GM23248 (cell line): ENCODE data around the gene MYBPC1. TPM values are rescaled to one million over a fixed set of nuclear protein-coding genes. Genes with fewer than 3 reads are reported as not detected.
"Not testable (repeated sequence)": the region's sequence is repeated elsewhere in the genome, so short reads cannot be mapped to it uniquely, and the experiment has no call there.

Source experiments
- DNase-seq: peaks from one replicate; pipeline ENCODE4 v3.0.0-alpha.2; 2015
- H2AFZ ChIP-seq: fragments of 200-600 bp; sonication (generic); 2 replicates; pipeline ENCODE4 v1.6.1; 2016; ENCODE audit warnings: antibody characterized with exemption
- H3F3A ChIP-seq: fragments of 200-600 bp; sonication (generic); 2 replicates; pipeline ENCODE4 v1.6.1; 2016; ENCODE audit warnings: mild to moderate bottlenecking, antibody characterized with exemption, mixed run types; ENCODE audit not compliant: insufficient read depth
- H3K27ac ChIP-seq: fragments of 200-600 bp; sonication (generic); 2 replicates; pipeline ENCODE4 v1.5.1; 2016; ENCODE audit warnings: mild to moderate bottlenecking
- H3K27me3 ChIP-seq: fragments of 200-600 bp; sonication (generic); replicated peaks from 2 replicates; pipeline ENCODE4 v1.6.1; 2016; ENCODE audit warnings: mild to moderate bottlenecking; ENCODE audit not compliant: insufficient read depth
- H3K36me3 ChIP-seq: fragments of 200-600 bp; sonication (generic); 2 replicates; pipeline ENCODE4 v1.6.1; 2016; ENCODE audit warnings: low read depth, mild to moderate bottlenecking
- H3K4me1 ChIP-seq: fragments of 200-600 bp; sonication (generic); 2 replicates; pipeline ENCODE4 v1.6.1; 2016; ENCODE audit warnings: mild to moderate bottlenecking; ENCODE audit not compliant: insufficient read depth
- H3K4me2 ChIP-seq: fragments of 200-600 bp; sonication (generic); one replicate; pipeline ENCODE4 v1.6.1; 2016; ENCODE audit warnings: mild to moderate bottlenecking; ENCODE audit not compliant: unreplicated experiment
- H3K4me3 ChIP-seq: fragments of 200-600 bp; sonication (generic); 2 replicates; pipeline ENCODE4 v1.5.1; 2016; ENCODE audit warnings: mild to moderate bottlenecking
- H3K79me2 ChIP-seq: fragments of 200-600 bp; sonication (generic); 2 replicates; pipeline ENCODE4 v1.6.1; 2016; ENCODE audit warnings: mild to moderate bottlenecking; ENCODE audit not compliant: insufficient read depth
- H3K9ac ChIP-seq: fragments of 200-600 bp; sonication (generic); 2 replicates; pipeline ENCODE4 v1.6.1; 2016; ENCODE audit warnings: mild to moderate bottlenecking
- H3K9me2 ChIP-seq: fragments of 200-600 bp; sonication (generic); 2 replicates; pipeline ENCODE4 v1.6.1; 2016; ENCODE audit warnings: mixed run types, mild to moderate bottlenecking, moderate library complexity; ENCODE audit not compliant: insufficient read depth
- H3K9me3 ChIP-seq: fragments of 200-600 bp; sonication (generic); one replicate; pipeline ENCODE4 v1.6.1; 2017; ENCODE audit warnings: low read depth
- H4K20me1 ChIP-seq: fragments of 200-600 bp; sonication (generic); 2 replicates; pipeline ENCODE4 v1.6.0; 2016; ENCODE audit not compliant: insufficient read depth
- EZH2 ChIP-seq: fragments of 200-600 bp; sonication (generic); IDR thresholded peaks from 2 replicates; pipeline ENCODE4 v1.6.1; 2018; ENCODE audit warnings: antibody characterized with exemption, mild to moderate bottlenecking; ENCODE audit not compliant: insufficient read depth, poor library complexity, severe bottlenecking
- EZH2phosphoT487 ChIP-seq: fragments of 200-600 bp; sonication (generic); IDR thresholded peaks from 2 replicates; pipeline ENCODE4 v1.6.1; 2018; ENCODE audit warnings: antibody characterized with exemption, moderate library complexity, mild to moderate bottlenecking, low read depth; ENCODE audit not compliant: insufficient read depth
- WGBS, 2 experiments: methylation state at CpG; one replicate each; pipeline ENCODE4 v1.1.6; 2015 to 2017; ENCODE audit warnings: low lambda C conversion rate in 2 of 2, low coverage in 1 of 2; ENCODE audit errors: missing lambda C conversion rate in 2 of 2; 5-methylcytosine and 5-hydroxymethylcytosine counted together
- in situ Hi-C: fragments of 300-500 bp; cut with MboI; formaldehyde crosslinking; loops from 2 replicates; pipeline ENCODE4 v1.15.0; 2020
- polyA plus RNA-seq: library from polyadenylated mRNA; unstranded; fragments of >200 nt; fragmentation: Nextera tagmentation; extraction: Ambion mirVana; gene quantifications from 2 replicates; pipeline ENCODE4 v1.2.1, GENCODE V29; 2016
- small RNA-seq: library from RNA; depleted of rRNA; stranded (forward); fragments of <200 nt; gene quantifications from one replicate; pipeline ENCODE3, GENCODE V24; 2014; ENCODE audit warnings: low read depth, low replicate concordance
- total RNA-seq: library from RNA; depleted of rRNA; stranded (reverse); fragments of >200 nt; shearing (Covaris generic); gene quantifications from 2 replicates; pipeline ENCODE4 v1.2.3, GENCODE V29; 2014; rRNA removed

The MYBPC1 gene
- total and polyA plus RNA-seq, 2 experiments from 2014 or later, result not detected

DNA sequence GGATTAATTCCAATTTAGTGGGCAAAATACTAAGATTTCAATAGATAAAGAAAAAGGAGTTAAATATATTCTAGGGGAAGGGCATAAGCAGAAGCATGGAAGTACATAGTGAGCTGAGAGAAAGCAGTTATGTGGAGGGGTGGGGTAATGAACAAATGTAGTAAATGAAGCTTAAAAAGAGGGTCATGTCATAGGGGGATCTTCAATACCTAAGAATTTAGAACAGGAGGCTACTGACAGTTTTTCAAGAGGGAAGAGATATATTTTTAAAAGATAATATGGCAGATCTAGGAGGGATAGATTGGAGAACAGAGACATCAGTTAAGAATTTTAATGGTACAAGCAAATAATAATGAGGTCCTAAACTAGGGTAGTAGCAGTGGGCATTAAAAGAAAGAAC lies 135.1 kb downstream of the MYBPC1 start:
- no peaks in the 10 kb centered on the region for H3K9me3 ChIP-seq
- H3K27ac ChIP-seq, result no peak overlapping the region
- in situ Hi-C loops, result no loop called here
- no peak for DNase-seq
- no peaks in the 10 kb centered on the region for H4K20me1 ChIP-seq
- H3K4me1 ChIP-seq, result no peaks in the 10 kb centered on the region
- H3K4me2 ChIP-seq, result no peak overlapping the region
- no peak overlapping the region for H3K4me3 ChIP-seq
- H3K9ac ChIP-seq, result no peak overlapping the region
- H3K36me3 ChIP-seq, result peaks cover 32% of the 10 kb centered on the region
- no peaks in the 10 kb centered on the region for H3K27me3 ChIP-seq
- TF ChIP-seq EZH2phosphoT487, result no peak
- no peak for TF ChIP-seq EZH2
- H2AFZ ChIP-seq, result no peak overlapping the region
- no peaks in the 10 kb centered on the region for H3F3A ChIP-seq
- H3K9me2 ChIP-seq, result no peaks in the 10 kb centered on the region
- H3K79me2 ChIP-seq, result no peaks in the 10 kb centered on the region

DNA sequence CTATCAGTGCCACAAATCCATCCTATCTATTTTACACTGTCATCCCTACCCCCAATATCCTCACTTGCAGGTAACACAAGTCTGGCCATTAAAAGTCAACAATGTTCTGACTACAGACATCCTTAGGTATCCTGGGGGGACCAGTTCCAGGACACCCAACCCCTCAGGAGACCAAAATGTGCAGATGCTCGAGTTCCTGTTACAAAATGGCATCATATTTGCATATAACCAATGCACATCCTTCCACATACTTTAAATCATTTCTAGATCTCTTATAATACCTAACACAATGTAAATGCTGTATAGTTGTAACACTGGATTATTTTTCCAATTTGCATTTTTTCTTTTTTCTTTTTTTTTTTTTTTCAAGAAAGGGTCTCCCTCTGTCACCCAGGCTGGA lies 137.5 kb downstream of the MYBPC1 start:
- no peaks in the 10 kb centered on the region for H3K9me2 ChIP-seq
- H3K36me3 ChIP-seq, result peaks cover 24% of the 10 kb centered on the region
- H3K27me3 ChIP-seq, result no peaks in the 10 kb centered on the region
- H3K4me2 ChIP-seq, result no peak overlapping the region
- H3K4me3 ChIP-seq, result no peak overlapping the region
- no peak overlapping the region for H3K27ac ChIP-seq
- in situ Hi-C loops, result no loop called here
- DNase-seq, result no peak
- no peaks in the 10 kb centered on the region for H3F3A ChIP-seq
- no peaks in the 10 kb centered on the region for H3K4me1 ChIP-seq
- H3K9ac ChIP-seq, result no peak overlapping the region
- no peaks in the 10 kb centered on the region for H4K20me1 ChIP-seq
- 100% methylated on average over 1 of the region's 1 CpG for WGBS, 2 experiments
- H3K79me2 ChIP-seq, result no peaks in the 10 kb centered on the region
- no peak overlapping the region for H2AFZ ChIP-seq
- no peak for TF ChIP-seq EZH2phosphoT487
- no peak for TF ChIP-seq EZH2
- no peaks in the 10 kb centered on the region for H3K9me3 ChIP-seq

- Histone ChIP-seq H3K79me2 (no peaks in the 10 kb centered on the region), H2AFZ (no peak overlapping the region), H3K27me3 (no peaks in the 10 kb centered on the region), H3K9me3 (no peaks in the 10 kb centered on the region), H4K20me1 (no peaks in the 10 kb centered on the region), H3K27ac (no peak overlapping the region), H3F3A (no peaks in the 10 kb centered on the region), H3K4me2 (no peak overlapping the region), H3K36me3 (peaks cover 21% of the 10 kb centered on the region), H3K9ac (no peak overlapping the region), H3K4me1 (no peaks in the 10 kb centered on the region), H3K9me2 (no peaks in the 10 kb centered on the region), H3K4me3 (no peak overlapping the region)
- DNase-seq, result no peak
- TF ChIP-seq EZH2phosphoT487 (no peak), EZH2 (no peak)
- in situ Hi-C loops, result no loop called here
- 98 to 99% methylated on average over 2 of the region's 2 CpGs for WGBS, 2 experiments
These were observed 138.4 kb downstream of the MYBPC1 start for GRCh38 chr12:101733166-101733565.

GRCh38 chr12:101734482-101734881 lies 139.7 kb downstream of the MYBPC1 start:
- H3K27me3 ChIP-seq, H3K9ac ChIP-seq, in situ Hi-C loops, H2AFZ ChIP-seq, H3K27ac ChIP-seq, H3K4me3 ChIP-seq, H3K9me2 ChIP-seq, H3K79me2 ChIP-seq, H3K9me3 ChIP-seq, DNase-seq, H4K20me1 ChIP-seq, H3F3A ChIP-seq, H3K4me1 ChIP-seq, H3K4me2 ChIP-seq: not testable (repeated sequence)
- H3K36me3 ChIP-seq, result peaks cover 11% of the 10 kb centered on the region
- 97 to 98% methylated on average over 5 of the region's 5 CpGs for WGBS, 2 experiments

Small RNA genes within 50 kb of the gene (small RNA-seq; reads per million reads assigned to genes)
- gene RNY1P16, result not detected

Other genes with a start within 250 kb of the MYBPC1 start
- gene ARL1, start 187.2 kb upstream of the MYBPC1 start, total RNA-seq, result 80.2 and 92.6 TPM in 2 replicates
- gene ARL1, start 187.2 kb upstream of the MYBPC1 start, polyA plus RNA-seq, result 140 and 150 TPM in 2 replicates
- not detected in 2 replicates for gene SPIC, start 119.6 kb upstream of the MYBPC1 start, total RNA-seq
- gene SPIC, start 119.6 kb upstream of the MYBPC1 start, polyA plus RNA-seq, result not detected in 2 replicates
- gene CHPT1, start 102.7 kb downstream of the MYBPC1 start, total RNA-seq, result 22.0 and 32.6 TPM in 2 replicates
- gene CHPT1, start 102.7 kb downstream of the MYBPC1 start, polyA plus RNA-seq, result 35.4 and 38.5 TPM in 2 replicates
- not detected in 2 replicates for gene SYCP3, start 144.5 kb downstream of the MYBPC1 start, total RNA-seq
- 0.39 and 0.77 TPM in 2 replicates for gene SYCP3, start 144.5 kb downstream of the MYBPC1 start, polyA plus RNA-seq
- gene GNPTAB, start 236.0 kb downstream of the MYBPC1 start, total RNA-seq, result 23.3 and 26.6 TPM in 2 replicates
- gene GNPTAB, start 236.0 kb downstream of the MYBPC1 start, polyA plus RNA-seq, result 20.6 and 21.9 TPM in 2 replicates